ENCODE results near the gene CAMTA1. TPM values are rescaled to one million over a fixed set of nuclear protein-coding genes. Genes with fewer than 3 reads are reported as not detected.

CAMTA1 gene
- total RNA-seq, 1 experiment from 2014 or later: 82.2 TPM

GRCh38 chr1:7278827-7279765, 493.8 kb downstream of the CAMTA1 start:
- CTCF ChIA-PET: no interaction called here
- Histone ChIP-seq H3K4me1 (ENCODE audit: control insufficient read depth, insufficient read depth, low read length) (no peaks in the 10 kb centered on the region), H3K27ac (ENCODE audit: low read length) (no peak overlapping the region), H3K27me3 (ENCODE audit: control insufficient read depth, insufficient read depth, low read length) (no peaks in the 10 kb centered on the region), H3K9me3 (ENCODE audit: control insufficient read depth, insufficient read depth, low read depth, low read length) (no peaks in the 10 kb centered on the region), H3K4me3 (ENCODE audit: low read depth in 2 of 2, low read length in 2 of 2) (no peak overlapping the region), H3K36me3 (ENCODE audit: control insufficient read depth, insufficient read depth, low read length) (no peaks in the 10 kb centered on the region)
- TF ChIP-seq CTCF (IDR thresholded peaks at IDR 0.05): no peak
- TF ChIP-seq POLR2AphosphoS5 (IDR thresholded peaks at IDR 0.05; ENCODE audit: low read depth, low read length): no peak
- no peak for TF ChIP-seq SIN3A (IDR thresholded peaks at IDR 0.05; ENCODE audit: borderline replicate concordance, insufficient read depth, low read depth, low read length)
- TF ChIP-seq REST (IDR thresholded peaks at IDR 0.05; ENCODE audit: insufficient read depth in 1 of 2, low read depth in 2 of 2, low read length in 1 of 2): no peak
- no peak for TF ChIP-seq TCF7L2 (IDR thresholded peaks at IDR 0.05; ENCODE audit: low read depth, low read length)
- ATAC-seq (no peak), DNase-seq (ENCODE audit: low read depth, low spot score) (no peak)
- BruUV-seq (replicated peaks): no TSS peak
- in situ Hi-C loops (cut with HindIII; ENCODE audit: low pct_unique_long_range_greater_than_20kb, low sequenced_read_pairs): no loop called here
- POLR2A ChIA-PET: interaction anchor here (0.7 kb wide), 2 partner anchors 33 to 62 kb away, joined by 4 to 9 read pairs; no protein-coding TSS in a partner anchor
- intact Hi-C loops (cut with micrococcal nuclease; ENCODE audit: unreplicated experiment): no loop called here

- in situ Hi-C loops (cut with HindIII; ENCODE audit: low pct_unique_long_range_greater_than_20kb, low sequenced_read_pairs) (no loop called here), intact Hi-C loops (cut with micrococcal nuclease; ENCODE audit: unreplicated experiment) (no loop called here)
- no peak for TF ChIP-seq TCF7L2 (IDR thresholded peaks at IDR 0.05; ENCODE audit: low read depth, low read length)
- no peak for TF ChIP-seq POLR2AphosphoS5 (IDR thresholded peaks at IDR 0.05; ENCODE audit: low read depth, low read length)
- TF ChIP-seq SIN3A (IDR thresholded peaks at IDR 0.05; ENCODE audit: borderline replicate concordance, insufficient read depth, low read depth, low read length): no peak
- TF ChIP-seq REST (IDR thresholded peaks at IDR 0.05; ENCODE audit: insufficient read depth in 1 of 2, low read depth in 2 of 2, low read length in 1 of 2): no peak
- no peak for TF ChIP-seq CTCF (IDR thresholded peaks at IDR 0.05)
- no peaks in the 10 kb centered on the region for H3K4me1 ChIP-seq (ENCODE audit: control insufficient read depth, insufficient read depth, low read length)
- DNase-seq (ENCODE audit: low read depth, low spot score) (no peak), ATAC-seq (no peak)
- H3K4me3 ChIP-seq (ENCODE audit: low read depth in 2 of 2, low read length in 2 of 2): no peak overlapping the region
- no peaks in the 10 kb centered on the region for H3K36me3 ChIP-seq (ENCODE audit: control insufficient read depth, insufficient read depth, low read length)
- H3K27ac ChIP-seq (ENCODE audit: low read length): no peak overlapping the region
- no TSS peak for BruUV-seq (replicated peaks)
- ChIA-PET CTCF (no interaction called here), POLR2A (no interaction called here)
- no peaks in the 10 kb centered on the region for H3K9me3 ChIP-seq (ENCODE audit: control insufficient read depth, insufficient read depth, low read depth, low read length)
- no peaks in the 10 kb centered on the region for H3K27me3 ChIP-seq (ENCODE audit: control insufficient read depth, insufficient read depth, low read length)
Measured at GRCh38 chr1:7279769-7280168, 494.5 kb downstream of the CAMTA1 start.
